Activated gamma-delta T cell (primary cell): ENCODE data around the gene ADGRB2.
A peak's percentile ranks its signal among the peaks of the same experiment; 100 is the strongest.

Source experiments
- DNase-seq: peaks from one replicate; lab custom pipeline; 2025; lab: John Stamatoyannopoulos, UW

The ADGRB2 gene

GRCh38 chr1:31763671-31764311 is 349 bp downstream of the ADGRB2 start:
- peak; percentile 36 for DNase-seq

GRCh38 chr1:31762726-31763670 is 1.1 kb downstream of the ADGRB2 start:
- peak; percentile 56 for DNase-seq

GRCh38 chr1:31762323-31762722 is 1.8 kb downstream of the ADGRB2 start:
- DNase-seq, result no peak

GRCh38 chr1:31761883-31762282 is 2.3 kb downstream of the ADGRB2 start:
- no peak for DNase-seq

GRCh38 chr1:31760471-31761470 is 3.4 kb downstream of the ADGRB2 start:
- DNase-seq, result peak; percentile 47

- no peak for DNase-seq
Observed at GRCh38 chr1:31759298-31760023, 4.7 kb downstream of the ADGRB2 start.

GRCh38 chr1:31758823-31759222 is 5.3 kb downstream of the ADGRB2 start:
- no peak for DNase-seq

- no peak for DNase-seq
Observed at GRCh38 chr1:31757989-31758388, 6.2 kb downstream of the ADGRB2 start.

GRCh38 chr1:31757204-31757679 is 6.9 kb downstream of the ADGRB2 start:
- DNase-seq, result no peak

GRCh38 chr1:31756578-31756977 is 7.6 kb downstream of the ADGRB2 start:
- no peak for DNase-seq

GRCh38 chr1:31755850-31756492 is 8.2 kb downstream of the ADGRB2 start:
- DNase-seq, result no peak

GRCh38 chr1:31755197-31755611 is 8.9 kb downstream of the ADGRB2 start:
- no peak for DNase-seq

GRCh38 chr1:31754397-31754796 is 9.7 kb downstream of the ADGRB2 start:
- no peak for DNase-seq

GRCh38 chr1:31753707-31754349 is 10.3 kb downstream of the ADGRB2 start:
- DNase-seq, result no peak

GRCh38 chr1:31752952-31753475 is 11.1 kb downstream of the ADGRB2 start:
- no peak for DNase-seq

- no peak for DNase-seq
Observed at GRCh38 chr1:31752258-31752657, 11.9 kb downstream of the ADGRB2 start.

GRCh38 chr1:31751822-31752241 is 12.3 kb downstream of the ADGRB2 start:
- DNase-seq, result no peak

- no peak for DNase-seq
Observed at GRCh38 chr1:31750858-31751510, 13.2 kb downstream of the ADGRB2 start.
